ENCODE results near the gene PTCD2. TPM values are rescaled to one million over a fixed set of nuclear protein-coding genes. Genes with fewer than 3 reads are reported as not detected.

PTCD2 gene
- total RNA-seq, 1 experiment from 2014 or later, result 13.0 TPM

DNA sequence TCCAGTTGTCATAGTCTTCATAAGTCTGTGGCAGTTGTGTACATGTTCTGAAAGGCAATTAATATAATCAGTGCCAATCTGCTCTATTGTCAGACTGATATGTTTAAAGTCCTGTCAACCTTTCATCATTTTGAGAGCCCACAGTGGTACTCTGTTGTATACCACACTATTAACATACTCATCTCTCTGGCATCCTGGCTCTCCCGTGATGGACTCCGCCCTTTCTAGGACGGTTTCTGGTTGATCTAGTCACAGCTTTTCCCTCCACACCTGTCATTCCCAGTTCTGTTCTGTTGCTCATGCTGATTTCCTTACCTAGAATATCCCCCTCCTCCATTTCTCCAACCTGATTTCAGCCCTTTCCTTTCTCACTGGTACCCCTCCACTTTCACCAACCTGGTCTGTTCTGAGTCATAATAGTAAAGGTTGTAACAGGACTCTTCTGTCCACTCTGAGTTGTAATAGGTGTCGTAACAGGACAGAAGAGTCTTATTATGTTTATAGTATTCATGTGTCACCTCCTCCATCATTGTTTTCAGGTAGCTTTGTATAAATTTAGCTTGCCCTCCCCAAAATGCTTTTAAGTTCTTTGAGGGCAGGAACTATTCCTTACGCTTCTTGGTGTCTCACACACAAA, 4.1 kb downstream of the PTCD2 start (continued):
- TF ChIP-seq TCF7 (CRISPR knock-in tag; IDR thresholded peaks at IDR 0.05; ENCODE audit: low read depth) (no peak), SP1 (CRISPR knock-in tag; conservative IDR thresholded peaks at IDR 0.05) (no peak), ELF4 (CRISPR knock-in tag; IDR thresholded peaks at IDR 0.05; ENCODE audit: low read depth) (no peak), ZNF263 (CRISPR knock-in tag; IDR thresholded peaks at IDR 0.05; ENCODE audit: low read depth) (no peak)
- TF ChIP-seq, protein P1, sequence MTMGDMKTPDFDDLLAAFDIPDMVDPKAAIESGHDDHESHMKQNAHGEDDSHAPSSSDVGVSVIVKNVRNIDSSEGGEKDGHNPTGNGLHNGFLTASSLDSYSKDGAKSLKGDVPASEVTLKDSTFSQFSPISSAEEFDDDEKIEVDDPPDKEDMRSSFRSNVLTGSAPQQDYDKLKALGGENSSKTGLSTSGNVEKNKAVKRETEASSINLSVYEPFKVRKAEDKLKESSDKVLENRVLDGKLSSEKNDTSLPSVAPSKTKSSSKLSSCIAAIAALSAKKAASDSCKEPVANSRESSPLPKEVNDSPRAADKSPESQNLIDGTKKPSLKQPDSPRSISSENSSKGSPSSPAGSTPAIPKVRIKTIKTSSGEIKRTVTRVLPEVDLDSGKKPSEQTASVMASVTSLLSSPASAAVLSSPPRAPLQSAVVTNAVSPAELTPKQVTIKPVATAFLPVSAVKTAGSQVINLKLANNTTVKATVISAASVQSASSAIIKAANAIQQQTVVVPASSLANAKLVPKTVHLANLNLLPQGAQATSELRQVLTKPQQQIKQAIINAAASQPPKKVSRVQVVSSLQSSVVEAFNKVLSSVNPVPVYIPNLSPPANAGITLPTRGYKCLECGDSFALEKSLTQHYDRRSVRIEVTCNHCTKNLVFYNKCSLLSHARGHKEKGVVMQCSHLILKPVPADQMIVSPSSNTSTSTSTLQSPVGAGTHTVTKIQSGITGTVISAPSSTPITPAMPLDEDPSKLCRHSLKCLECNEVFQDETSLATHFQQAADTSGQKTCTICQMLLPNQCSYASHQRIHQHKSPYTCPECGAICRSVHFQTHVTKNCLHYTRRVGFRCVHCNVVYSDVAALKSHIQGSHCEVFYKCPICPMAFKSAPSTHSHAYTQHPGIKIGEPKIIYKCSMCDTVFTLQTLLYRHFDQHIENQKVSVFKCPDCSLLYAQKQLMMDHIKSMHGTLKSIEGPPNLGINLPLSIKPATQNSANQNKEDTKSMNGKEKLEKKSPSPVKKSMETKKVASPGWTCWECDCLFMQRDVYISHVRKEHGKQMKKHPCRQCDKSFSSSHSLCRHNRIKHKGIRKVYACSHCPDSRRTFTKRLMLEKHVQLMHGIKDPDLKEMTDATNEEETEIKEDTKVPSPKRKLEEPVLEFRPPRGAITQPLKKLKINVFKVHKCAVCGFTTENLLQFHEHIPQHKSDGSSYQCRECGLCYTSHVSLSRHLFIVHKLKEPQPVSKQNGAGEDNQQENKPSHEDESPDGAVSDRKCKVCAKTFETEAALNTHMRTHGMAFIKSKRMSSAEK (CRISPR knock-in tag; IDR thresholded peaks at IDR 0.05; ENCODE audit: borderline replicate concordance), result no peak
- TF ChIP-seq, protein P2, sequence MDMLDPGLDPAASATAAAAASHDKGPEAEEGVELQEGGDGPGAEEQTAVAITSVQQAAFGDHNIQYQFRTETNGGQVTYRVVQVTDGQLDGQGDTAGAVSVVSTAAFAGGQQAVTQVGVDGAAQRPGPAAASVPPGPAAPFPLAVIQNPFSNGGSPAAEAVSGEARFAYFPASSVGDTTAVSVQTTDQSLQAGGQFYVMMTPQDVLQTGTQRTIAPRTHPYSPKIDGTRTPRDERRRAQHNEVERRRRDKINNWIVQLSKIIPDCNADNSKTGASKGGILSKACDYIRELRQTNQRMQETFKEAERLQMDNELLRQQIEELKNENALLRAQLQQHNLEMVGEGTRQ (CRISPR knock-in tag; IDR thresholded peaks at IDR 0.05), result no peak
- TF ChIP-seq, protein P3, sequence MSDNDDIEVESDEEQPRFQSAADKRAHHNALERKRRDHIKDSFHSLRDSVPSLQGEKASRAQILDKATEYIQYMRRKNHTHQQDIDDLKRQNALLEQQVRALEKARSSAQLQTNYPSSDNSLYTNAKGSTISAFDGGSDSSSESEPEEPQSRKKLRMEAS (CRISPR knock-in tag; IDR thresholded peaks at IDR 0.05), result no peak
- TF ChIP-seq, protein P4, sequence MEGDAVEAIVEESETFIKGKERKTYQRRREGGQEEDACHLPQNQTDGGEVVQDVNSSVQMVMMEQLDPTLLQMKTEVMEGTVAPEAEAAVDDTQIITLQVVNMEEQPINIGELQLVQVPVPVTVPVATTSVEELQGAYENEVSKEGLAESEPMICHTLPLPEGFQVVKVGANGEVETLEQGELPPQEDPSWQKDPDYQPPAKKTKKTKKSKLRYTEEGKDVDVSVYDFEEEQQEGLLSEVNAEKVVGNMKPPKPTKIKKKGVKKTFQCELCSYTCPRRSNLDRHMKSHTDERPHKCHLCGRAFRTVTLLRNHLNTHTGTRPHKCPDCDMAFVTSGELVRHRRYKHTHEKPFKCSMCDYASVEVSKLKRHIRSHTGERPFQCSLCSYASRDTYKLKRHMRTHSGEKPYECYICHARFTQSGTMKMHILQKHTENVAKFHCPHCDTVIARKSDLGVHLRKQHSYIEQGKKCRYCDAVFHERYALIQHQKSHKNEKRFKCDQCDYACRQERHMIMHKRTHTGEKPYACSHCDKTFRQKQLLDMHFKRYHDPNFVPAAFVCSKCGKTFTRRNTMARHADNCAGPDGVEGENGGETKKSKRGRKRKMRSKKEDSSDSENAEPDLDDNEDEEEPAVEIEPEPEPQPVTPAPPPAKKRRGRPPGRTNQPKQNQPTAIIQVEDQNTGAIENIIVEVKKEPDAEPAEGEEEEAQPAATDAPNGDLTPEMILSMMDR (IDR thresholded peaks at IDR 0.05), result no peak
- TF ChIP-seq, protein P5, sequence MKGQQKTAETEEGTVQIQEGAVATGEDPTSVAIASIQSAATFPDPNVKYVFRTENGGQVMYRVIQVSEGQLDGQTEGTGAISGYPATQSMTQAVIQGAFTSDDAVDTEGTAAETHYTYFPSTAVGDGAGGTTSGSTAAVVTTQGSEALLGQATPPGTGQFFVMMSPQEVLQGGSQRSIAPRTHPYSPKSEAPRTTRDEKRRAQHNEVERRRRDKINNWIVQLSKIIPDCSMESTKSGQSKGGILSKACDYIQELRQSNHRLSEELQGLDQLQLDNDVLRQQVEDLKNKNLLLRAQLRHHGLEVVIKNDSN (CRISPR knock-in tag; IDR thresholded peaks at IDR 0.05), result no peak

DNA sequence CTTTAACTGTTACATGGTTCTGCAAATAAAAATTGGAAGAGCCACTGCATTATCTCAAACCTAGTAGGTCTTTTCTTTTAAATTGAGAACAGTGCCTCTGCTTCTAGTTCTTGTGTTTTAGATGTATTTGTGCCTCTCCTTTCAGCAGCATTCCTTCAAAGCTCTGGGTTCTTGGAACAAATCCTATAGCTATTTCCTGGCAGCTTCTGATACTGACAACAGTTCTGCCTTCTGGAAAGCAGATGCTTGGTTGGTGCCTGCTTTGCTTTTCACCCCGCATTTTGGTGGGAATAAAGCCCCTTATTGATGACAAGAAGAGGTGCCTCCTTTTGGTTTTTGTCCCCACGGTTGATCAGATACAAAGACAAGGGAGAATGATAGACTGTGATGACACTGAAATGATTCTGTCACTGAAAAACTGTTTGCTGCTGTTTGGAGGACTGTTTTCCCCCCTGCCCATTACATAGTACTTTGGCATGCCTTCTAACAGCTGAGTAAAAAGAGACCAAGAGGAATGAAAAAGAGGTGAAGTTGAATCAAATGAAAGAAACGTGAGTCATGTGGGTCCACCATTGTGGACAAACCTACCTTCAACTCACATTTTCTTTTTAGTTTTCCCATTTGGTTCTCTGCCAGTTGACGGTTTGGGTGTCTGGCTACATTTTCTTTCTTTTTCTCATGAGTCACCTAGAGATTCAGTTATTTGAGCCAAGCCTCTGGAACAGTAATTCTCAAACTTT, 5.6 kb downstream of the PTCD2 start:
- H3K4me1 Mint-ChIP-seq, result peaks cover 28% of the 10 kb centered on the region
- DNase-seq (ENCODE audit: low spot score) (no peak), ATAC-seq (no peak)
- H3K27ac Mint-ChIP-seq, result no peak overlapping the region
- no peak for TF ChIP-seq PRRX2 (CRISPR knock-in tag; IDR thresholded peaks at IDR 0.05)
- POLR2A ChIA-PET, result no interaction called here
- CTCF ChIA-PET, result no interaction called here
- peaks cover 30% of the 10 kb centered on the region for H3K36me3 Mint-ChIP-seq
- peaks cover 3% of the 10 kb centered on the region; the same call in 1 of the 2 replicates for H3K9me3 Mint-ChIP-seq
- no peak overlapping the region for H3K4me3 Mint-ChIP-seq
- no peaks in the 10 kb centered on the region for H3K27me3 Mint-ChIP-seq (ENCODE audit: low read depth)

DNA sequence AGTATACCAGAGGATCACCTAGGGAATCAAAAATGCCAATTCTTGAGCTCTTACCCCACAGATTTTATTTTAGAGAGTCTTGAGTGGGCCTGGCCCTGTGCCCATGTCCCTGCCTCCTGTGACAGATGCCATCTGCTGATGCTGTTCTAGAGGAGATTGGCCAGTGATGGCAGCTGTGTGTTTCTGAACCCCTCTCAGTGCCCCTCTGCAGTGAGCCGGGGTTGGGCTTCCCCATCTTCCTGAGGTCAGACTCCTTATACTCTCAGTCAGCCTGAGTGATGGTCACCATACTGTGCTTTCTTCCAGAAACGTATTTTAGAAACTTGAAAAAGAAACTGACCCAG, 6.1 kb downstream of the PTCD2 start:
- ChIA-PET POLR2A (no interaction called here), CTCF (no interaction called here)
- H3K27me3 Mint-ChIP-seq (ENCODE audit: low read depth), result no peaks in the 10 kb centered on the region
- no peak for TF ChIP-seq CBFB (CRISPR knock-in tag; IDR thresholded peaks at IDR 0.05; ENCODE audit: low read depth)
- TF ChIP-seq, protein P6, sequence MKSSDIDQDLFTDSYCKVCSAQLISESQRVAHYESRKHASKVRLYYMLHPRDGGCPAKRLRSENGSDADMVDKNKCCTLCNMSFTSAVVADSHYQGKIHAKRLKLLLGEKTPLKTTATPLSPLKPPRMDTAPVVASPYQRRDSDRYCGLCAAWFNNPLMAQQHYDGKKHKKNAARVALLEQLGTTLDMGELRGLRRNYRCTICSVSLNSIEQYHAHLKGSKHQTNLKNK (CRISPR knock-in tag; IDR thresholded peaks at IDR 0.05), result no peak
- TF ChIP-seq, protein P4 (IDR thresholded peaks at IDR 0.05), result no peak
- TF ChIP-seq, protein P7, sequence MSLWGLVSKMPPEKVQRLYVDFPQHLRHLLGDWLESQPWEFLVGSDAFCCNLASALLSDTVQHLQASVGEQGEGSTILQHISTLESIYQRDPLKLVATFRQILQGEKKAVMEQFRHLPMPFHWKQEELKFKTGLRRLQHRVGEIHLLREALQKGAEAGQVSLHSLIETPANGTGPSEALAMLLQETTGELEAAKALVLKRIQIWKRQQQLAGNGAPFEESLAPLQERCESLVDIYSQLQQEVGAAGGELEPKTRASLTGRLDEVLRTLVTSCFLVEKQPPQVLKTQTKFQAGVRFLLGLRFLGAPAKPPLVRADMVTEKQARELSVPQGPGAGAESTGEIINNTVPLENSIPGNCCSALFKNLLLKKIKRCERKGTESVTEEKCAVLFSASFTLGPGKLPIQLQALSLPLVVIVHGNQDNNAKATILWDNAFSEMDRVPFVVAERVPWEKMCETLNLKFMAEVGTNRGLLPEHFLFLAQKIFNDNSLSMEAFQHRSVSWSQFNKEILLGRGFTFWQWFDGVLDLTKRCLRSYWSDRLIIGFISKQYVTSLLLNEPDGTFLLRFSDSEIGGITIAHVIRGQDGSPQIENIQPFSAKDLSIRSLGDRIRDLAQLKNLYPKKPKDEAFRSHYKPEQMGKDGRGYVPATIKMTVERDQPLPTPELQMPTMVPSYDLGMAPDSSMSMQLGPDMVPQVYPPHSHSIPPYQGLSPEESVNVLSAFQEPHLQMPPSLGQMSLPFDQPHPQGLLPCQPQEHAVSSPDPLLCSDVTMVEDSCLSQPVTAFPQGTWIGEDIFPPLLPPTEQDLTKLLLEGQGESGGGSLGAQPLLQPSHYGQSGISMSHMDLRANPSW (CRISPR knock-in tag; conservative IDR thresholded peaks at IDR 0.05; ENCODE audit: low read depth), result no peak
- TF ChIP-seq, protein P8, sequence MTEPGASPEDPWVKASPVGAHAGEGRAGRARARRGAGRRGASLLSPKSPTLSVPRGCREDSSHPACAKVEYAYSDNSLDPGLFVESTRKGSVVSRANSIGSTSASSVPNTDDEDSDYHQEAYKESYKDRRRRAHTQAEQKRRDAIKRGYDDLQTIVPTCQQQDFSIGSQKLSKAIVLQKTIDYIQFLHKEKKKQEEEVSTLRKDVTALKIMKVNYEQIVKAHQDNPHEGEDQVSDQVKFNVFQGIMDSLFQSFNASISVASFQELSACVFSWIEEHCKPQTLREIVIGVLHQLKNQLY (CRISPR knock-in tag; IDR thresholded peaks at IDR 0.05), result no peak
- TF ChIP-seq, protein P9, sequence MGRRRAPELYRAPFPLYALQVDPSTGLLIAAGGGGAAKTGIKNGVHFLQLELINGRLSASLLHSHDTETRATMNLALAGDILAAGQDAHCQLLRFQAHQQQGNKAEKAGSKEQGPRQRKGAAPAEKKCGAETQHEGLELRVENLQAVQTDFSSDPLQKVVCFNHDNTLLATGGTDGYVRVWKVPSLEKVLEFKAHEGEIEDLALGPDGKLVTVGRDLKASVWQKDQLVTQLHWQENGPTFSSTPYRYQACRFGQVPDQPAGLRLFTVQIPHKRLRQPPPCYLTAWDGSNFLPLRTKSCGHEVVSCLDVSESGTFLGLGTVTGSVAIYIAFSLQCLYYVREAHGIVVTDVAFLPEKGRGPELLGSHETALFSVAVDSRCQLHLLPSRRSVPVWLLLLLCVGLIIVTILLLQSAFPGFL (CRISPR knock-in tag; IDR thresholded peaks at IDR 0.05; ENCODE audit: borderline replicate concordance), result no peak

More for the DNA sequence above, 6.1 kb downstream of the PTCD2 start:
- H3K4me1 Mint-ChIP-seq, result peaks cover 27% of the 10 kb centered on the region
- H3K36me3 Mint-ChIP-seq, result peaks cover 35% of the 10 kb centered on the region
- peaks cover 3% of the 10 kb centered on the region; the same call in 1 of the 2 replicates for H3K9me3 Mint-ChIP-seq
- DNase-seq (ENCODE audit: low spot score), result no peak
- H3K27ac Mint-ChIP-seq, result no peak overlapping the region
- no peak overlapping the region for H3K4me3 Mint-ChIP-seq
- no peak for ATAC-seq
